Naive B cell (primary cell): ENCODE measurements around the gene SYNGR3. TPM values are rescaled to one million over a fixed set of nuclear protein-coding genes. Genes with fewer than 3 reads are reported as not detected.
"Not testable (repeated sequence)": the region's sequence is repeated elsewhere in the genome, so short reads cannot be mapped to it uniquely, and the experiment has no call there.

Source experiments
- ATAC-seq, 2 donors: fragments of 150-1000 bp; cut with Tn5 transposase; 2 replicates each; pipeline ENCODE4 v1.10.0; 2021; ENCODE audit warnings: low read depth in 2 of 2, mild to moderate bottlenecking in 2 of 2, moderate library complexity in 2 of 2
- DNase-seq: peaks from one replicate; pipeline ENCODE4 v3.0.0; 2022
- H3K27ac Mint-ChIP-seq, 6 donors: one replicate each; pipeline ENCODE4 v1.8.0; 2020 to 2022; ENCODE audit warnings: mild to moderate bottlenecking in 6 of 6, mixed read lengths in 6 of 6, moderate library complexity in 5 of 6, inconsistent platforms in 2 of 6
- H3K27me3 Mint-ChIP-seq, 3 donors: one replicate each; pipeline ENCODE4 v1.8.0; 2021 to 2022; ENCODE audit warnings: mixed read lengths in 3 of 3, mild to moderate bottlenecking in 1 of 3
- H3K36me3 Mint-ChIP-seq, 2 donors: one replicate each; pipeline ENCODE4 v1.8.0; 2020 to 2022; ENCODE audit warnings: mixed read lengths in 2 of 2, inconsistent platforms in 1 of 2, mild to moderate bottlenecking in 1 of 2
- H3K4me1 Mint-ChIP-seq, 3 donors: one replicate each; pipeline ENCODE4 v1.8.0; 2020 to 2022; ENCODE audit warnings: mixed read lengths in 3 of 3, inconsistent platforms in 1 of 3, mild to moderate bottlenecking in 1 of 3, moderate library complexity in 1 of 3
- H3K4me3 Mint-ChIP-seq, 8 donors: one replicate each; pipeline ENCODE4 v1.8.0; 2020 to 2022; ENCODE audit warnings: mild to moderate bottlenecking in 8 of 8, mixed read lengths in 8 of 8, moderate library complexity in 8 of 8, inconsistent platforms in 2 of 8
- H3K9me3 Mint-ChIP-seq, 7 donors: one replicate each; pipeline ENCODE4 v1.8.0; 2020 to 2022; ENCODE audit warnings: mixed read lengths in 7 of 7, mild to moderate bottlenecking in 5 of 7, inconsistent platforms in 2 of 7, moderate library complexity in 1 of 7
- polyA plus RNA-seq, 6 donors: library from polyadenylated mRNA; unstranded; fragments of 300-500 nt; fragmentation: Illumina TruSeq; gene quantifications; one replicate each; pipeline ENCODE4 v1.2.3, GENCODE V29; 2021; ENCODE audit warnings: low read depth in 6 of 6

SYNGR3 gene
- polyA plus RNA-seq, 6 donors from 2014 or later = 1.5 to 4.1 (median 2.8) TPM; not detected in 1

DNA sequence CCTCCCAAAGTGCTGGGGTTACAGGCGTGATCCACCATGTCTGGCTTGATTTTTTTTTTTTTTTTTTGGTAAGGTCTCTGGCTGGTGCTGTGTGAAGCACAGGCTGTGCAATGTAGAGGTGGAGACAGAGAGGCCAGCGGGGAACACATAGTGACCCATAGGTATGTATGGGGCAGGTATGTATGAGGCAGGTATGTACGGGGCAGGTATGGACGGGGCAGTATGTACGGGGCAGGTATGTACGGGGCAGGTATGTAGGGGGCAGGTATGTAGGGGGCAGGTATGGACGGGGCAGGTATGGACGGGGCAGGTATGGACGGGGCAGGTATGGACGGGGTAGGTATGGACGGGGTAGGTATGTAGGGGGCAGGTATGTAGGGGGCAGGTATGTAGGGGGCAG lies 40.3 kb upstream of the SYNGR3 start:
- H3K4me3 Mint-ChIP-seq = peak overlapping the region in 1 of 8 donors; percentile 33
- H3K9me3 Mint-ChIP-seq = no peaks in the 10 kb centered on the region
- no peaks in the 10 kb centered on the region for H3K36me3 Mint-ChIP-seq
- ATAC-seq (no peak), DNase-seq (no peak)
- peaks cover 0 to 12% (median 0%) of the 10 kb centered on the region in 3 donors for H3K27me3 Mint-ChIP-seq
- no peak overlapping the region for H3K27ac Mint-ChIP-seq
- H3K4me1 Mint-ChIP-seq = peaks cover 0 to 1% (median 0%) of the 10 kb centered on the region in 3 donors

DNA sequence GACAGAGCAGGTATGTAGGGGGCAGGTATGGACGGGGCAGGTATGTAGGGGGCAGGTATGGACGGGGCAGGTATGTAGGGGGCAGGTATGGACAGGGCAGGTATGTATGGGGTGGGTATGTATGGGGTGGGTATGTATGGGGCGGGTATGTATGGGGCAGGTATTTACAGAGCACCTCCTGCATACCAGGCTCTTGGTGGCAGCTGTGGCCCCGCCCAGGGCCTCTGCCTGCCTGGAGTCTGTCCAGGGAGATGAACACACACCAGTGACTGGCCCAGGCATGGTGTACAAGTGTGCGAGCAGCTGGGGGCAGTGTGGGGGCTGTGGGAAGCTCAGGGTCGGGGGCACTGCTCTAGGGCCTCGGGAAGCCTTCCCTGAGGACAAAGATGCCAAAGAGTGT lies 39.7 kb upstream of the SYNGR3 start:
- ATAC-seq (no peak), DNase-seq (no peak)
- no peaks in the 10 kb centered on the region for H3K4me1 Mint-ChIP-seq
- no peak overlapping the region for H3K4me3 Mint-ChIP-seq
- no peaks in the 10 kb centered on the region for H3K36me3 Mint-ChIP-seq
- H3K27ac Mint-ChIP-seq = no peak overlapping the region
- H3K27me3 Mint-ChIP-seq = peaks cover 0 to 12% (median 0%) of the 10 kb centered on the region in 3 donors
- no peaks in the 10 kb centered on the region for H3K9me3 Mint-ChIP-seq

DNA sequence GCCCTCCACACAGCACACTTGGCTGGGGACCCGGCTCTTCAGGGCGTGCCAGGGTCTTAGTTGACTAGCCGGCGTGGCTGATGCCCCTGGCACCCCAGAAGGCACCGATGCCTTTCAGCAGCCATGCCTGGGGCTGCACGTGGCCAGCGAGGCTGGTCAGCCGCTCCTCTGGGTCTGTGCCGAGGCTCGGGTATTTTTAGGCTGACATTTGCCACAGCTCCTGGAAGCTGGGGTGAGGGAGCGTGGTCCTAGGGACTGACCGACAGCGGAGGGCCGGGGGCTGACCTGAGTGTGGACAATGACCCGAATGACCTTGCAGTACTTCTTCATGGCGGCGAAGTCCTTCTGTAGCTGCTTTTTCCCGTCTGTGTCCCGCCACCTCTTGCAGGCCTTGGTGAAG lies 39.2 kb upstream of the SYNGR3 start:
- DNase-seq (no peak), ATAC-seq (no peak)
- no peak overlapping the region for H3K4me3 Mint-ChIP-seq
- H3K36me3 Mint-ChIP-seq = no peaks in the 10 kb centered on the region
- H3K9me3 Mint-ChIP-seq = no peaks in the 10 kb centered on the region
- H3K4me1 Mint-ChIP-seq = no peaks in the 10 kb centered on the region
- peaks cover 0 to 12% (median 0%) of the 10 kb centered on the region in 3 donors for H3K27me3 Mint-ChIP-seq
- H3K27ac Mint-ChIP-seq = peak overlapping the region in 1 of 6 donors; percentile 33

DNA sequence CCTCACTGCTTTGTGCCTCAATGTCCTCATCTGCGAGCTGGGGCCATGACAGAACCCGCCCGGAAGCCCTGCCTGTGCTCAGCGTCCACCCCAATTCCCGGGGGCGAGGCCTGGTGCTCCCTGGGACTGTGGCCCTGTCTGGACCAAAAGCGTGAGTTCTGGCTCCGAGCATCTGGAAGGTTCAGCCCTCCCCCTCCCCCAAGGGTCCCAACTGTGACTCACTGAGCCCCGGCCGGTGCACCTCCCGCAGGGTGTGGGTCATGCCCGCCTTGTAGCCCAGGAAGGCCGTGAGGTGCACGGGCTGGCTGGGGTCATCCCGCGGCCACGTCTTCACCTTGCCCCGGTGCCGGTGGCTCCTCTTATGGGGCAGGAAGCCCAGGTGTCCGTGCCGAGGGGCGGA lies 36.0 kb upstream of the SYNGR3 start:
- peaks cover 0 to 16% (median 0%) of the 10 kb centered on the region in 3 donors for H3K27me3 Mint-ChIP-seq
- ATAC-seq = no peak
- peaks cover 0 to 2% (median 0%) of the 10 kb centered on the region in 3 donors for H3K4me1 Mint-ChIP-seq
- no peak overlapping the region for H3K4me3 Mint-ChIP-seq
- no peak for DNase-seq
- H3K27ac Mint-ChIP-seq = no peak overlapping the region
- H3K36me3 Mint-ChIP-seq = no peaks in the 10 kb centered on the region
- no peaks in the 10 kb centered on the region for H3K9me3 Mint-ChIP-seq

DNA sequence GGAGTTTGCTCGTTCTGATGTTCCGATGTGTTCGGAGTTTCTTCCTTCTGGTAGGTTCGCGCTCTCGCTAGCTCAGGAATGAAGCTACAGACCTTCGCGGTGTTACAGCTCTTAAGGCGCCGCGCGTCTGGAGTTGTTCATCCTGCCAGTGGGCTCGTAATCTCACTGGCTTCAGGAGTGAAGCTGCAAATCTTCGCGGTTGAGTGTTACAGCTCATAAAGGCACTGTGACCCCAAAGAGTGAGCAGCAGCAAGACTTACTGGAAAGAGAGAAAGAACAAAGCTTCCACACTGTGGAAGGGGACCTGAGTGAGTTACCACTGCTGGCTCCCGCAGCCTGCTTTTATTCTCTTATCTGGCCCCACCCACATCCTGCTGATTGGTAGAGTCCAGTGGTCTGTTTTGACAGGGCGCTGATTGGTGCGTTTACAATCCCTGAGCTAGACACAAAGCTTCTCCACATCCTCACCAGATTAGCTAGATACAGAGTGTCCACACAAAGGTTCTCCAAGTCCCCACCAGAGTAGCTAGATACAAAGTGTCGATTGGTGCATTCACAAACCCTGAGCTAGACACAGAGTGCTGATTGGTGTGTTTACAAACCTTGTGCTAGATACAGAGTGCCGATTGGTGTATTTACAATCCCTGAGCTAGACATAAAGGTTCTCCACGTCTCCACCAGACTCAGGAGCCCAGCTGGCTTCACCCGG lies 32.2 kb upstream of the SYNGR3 start:
- not testable (repeated sequence) for DNase-seq, H3K9me3 Mint-ChIP-seq, H3K36me3 Mint-ChIP-seq, ATAC-seq, H3K27ac Mint-ChIP-seq, H3K27me3 Mint-ChIP-seq
- Mint-ChIP-seq H3K4me3 (peak overlapping the region in 1 of 8 donors; percentile 12), H3K4me1 (peaks cover 16 to 22% (median 17%) of the 10 kb centered on the region in 3 donors)

DNA sequence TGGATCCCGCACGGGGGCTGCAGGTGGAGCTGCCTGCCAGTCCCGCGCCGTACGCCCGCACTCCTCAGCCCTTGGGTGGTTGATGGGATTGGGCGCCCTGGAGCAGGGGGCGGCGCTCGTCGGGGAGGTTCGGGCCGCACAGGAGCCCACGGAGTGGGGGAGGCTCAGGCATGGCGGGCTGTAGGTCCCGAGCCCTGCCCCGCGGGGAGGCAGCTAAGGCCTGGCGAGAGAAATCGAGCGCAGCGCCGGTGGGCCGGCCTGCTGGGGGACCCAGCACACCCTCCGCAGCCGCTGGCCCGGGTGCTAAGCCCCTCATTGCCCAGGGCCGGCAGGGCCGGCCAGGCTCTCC lies 31.7 kb upstream of the SYNGR3 start:
- not testable (repeated sequence) for H3K27ac Mint-ChIP-seq, H3K27me3 Mint-ChIP-seq, ATAC-seq, DNase-seq, H3K36me3 Mint-ChIP-seq, H3K9me3 Mint-ChIP-seq
- H3K4me3 Mint-ChIP-seq = peak overlapping the region in 1 of 8 donors; percentile 12
- peaks cover 16 to 25% (median 21%) of the 10 kb centered on the region in 3 donors for H3K4me1 Mint-ChIP-seq

DNA sequence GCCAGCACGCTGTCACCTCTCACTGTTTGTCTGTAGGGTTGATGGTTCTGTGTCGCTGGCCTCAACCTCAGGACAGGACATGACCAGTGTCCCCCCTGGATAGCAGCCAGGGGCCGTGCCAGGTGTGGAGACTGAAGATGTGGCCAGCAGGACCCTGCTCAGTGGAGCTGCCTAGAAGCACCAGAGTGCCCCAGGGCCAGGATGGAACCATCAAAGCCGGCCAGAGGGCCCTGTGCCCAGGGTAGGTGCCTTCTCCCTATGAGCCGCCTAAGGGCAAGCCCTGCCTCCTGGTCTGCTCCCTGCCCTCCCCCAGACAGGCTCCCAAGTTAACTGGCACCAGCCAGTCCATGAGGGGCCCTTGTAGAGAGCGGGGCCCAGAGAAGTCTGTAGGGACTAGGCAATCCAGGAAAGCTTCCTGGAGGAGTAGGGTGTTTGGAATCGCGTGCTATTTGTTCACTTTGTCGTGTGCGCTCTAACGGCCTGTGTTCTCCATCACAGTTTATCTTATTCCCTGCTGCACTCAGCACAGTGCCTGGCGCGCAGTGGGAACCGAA lies 31.0 kb upstream of the SYNGR3 start:
- peak; percentile 4 to 19 for ATAC-seq
- H3K27ac Mint-ChIP-seq = peak overlapping the region in 2 of 6 donors; percentile 86 to 98

DNA sequence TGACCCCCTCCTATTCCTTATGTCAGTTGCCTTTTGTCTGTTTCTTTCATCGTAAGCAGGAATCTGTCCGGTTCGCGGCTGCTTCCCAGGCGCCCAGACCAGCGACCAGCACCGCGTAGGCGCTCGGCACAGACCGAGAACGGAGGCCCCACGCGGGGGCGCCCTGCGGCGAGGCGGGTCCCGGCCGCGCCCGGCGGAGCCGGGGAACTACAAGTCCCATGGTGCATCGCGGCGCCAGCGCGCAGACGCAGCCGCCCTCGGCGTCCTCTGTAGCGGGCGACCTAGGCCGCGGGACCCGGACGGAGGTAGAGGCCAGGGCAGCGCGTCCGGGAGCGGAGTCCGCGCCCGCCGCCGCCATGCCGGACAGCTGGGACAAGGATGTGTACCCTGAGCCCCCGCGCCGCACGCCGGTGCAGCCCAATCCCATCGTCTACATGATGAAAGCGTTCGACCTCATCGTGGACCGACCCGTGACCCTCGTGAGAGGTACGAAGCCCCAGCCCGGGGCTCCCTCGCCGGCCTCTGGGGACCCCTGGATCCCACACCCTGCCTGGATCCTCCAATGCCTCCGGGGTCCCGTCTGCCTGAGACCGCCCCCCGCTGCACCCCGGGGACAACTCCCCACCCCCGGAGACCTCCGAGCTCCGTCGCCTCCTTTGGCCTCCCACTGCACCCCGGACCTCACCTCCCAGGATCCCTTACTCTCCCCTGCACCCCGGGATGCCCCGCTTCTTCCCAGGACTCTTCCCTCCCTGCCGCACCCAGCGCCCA lies 30.3 kb upstream of the SYNGR3 start, which contains the start of gene NDUFB10:
TSS of gene NDUFB10 (plus strand) at position 270 of the 771 bp plus-strand sequence. CDS start at position 357, 87 bp downstream.
- ATAC-seq (peak; percentile 89 to 94), DNase-seq (peak; percentile 91)
- H3K27me3 Mint-ChIP-seq = peaks cover 0 to 4% (median 0%) of the 10 kb centered on the region in 3 donors
- peaks cover 25 to 37% (median 34%) of the 10 kb centered on the region in 3 donors for H3K4me1 Mint-ChIP-seq
- H3K27ac Mint-ChIP-seq = peak within 1 kb of the TSS; percentile 72 to 98 (median 88)
- peak within 1 kb of the TSS; percentile 86 to 96 (median 90) for H3K4me3 Mint-ChIP-seq
- peaks cover 5 to 8% of the 10 kb centered on the region in 2 donors for H3K36me3 Mint-ChIP-seq
- peaks cover 0 to 2% (median 0%) of the 10 kb centered on the region in 7 donors for H3K9me3 Mint-ChIP-seq

More for the DNA sequence above, 31.0 kb upstream of the SYNGR3 start:
- no peak for DNase-seq
- peaks cover 3 to 6% of the 10 kb centered on the region in 2 donors for H3K36me3 Mint-ChIP-seq
- peaks cover 21 to 32% (median 27%) of the 10 kb centered on the region in 3 donors for H3K4me1 Mint-ChIP-seq
- peaks cover 0 to 4% (median 0%) of the 10 kb centered on the region in 3 donors for H3K27me3 Mint-ChIP-seq
- peak overlapping the region; percentile 9 to 96 (median 88) for H3K4me3 Mint-ChIP-seq
- H3K9me3 Mint-ChIP-seq = peaks cover 0 to 2% (median 0%) of the 10 kb centered on the region in 7 donors

DNA sequence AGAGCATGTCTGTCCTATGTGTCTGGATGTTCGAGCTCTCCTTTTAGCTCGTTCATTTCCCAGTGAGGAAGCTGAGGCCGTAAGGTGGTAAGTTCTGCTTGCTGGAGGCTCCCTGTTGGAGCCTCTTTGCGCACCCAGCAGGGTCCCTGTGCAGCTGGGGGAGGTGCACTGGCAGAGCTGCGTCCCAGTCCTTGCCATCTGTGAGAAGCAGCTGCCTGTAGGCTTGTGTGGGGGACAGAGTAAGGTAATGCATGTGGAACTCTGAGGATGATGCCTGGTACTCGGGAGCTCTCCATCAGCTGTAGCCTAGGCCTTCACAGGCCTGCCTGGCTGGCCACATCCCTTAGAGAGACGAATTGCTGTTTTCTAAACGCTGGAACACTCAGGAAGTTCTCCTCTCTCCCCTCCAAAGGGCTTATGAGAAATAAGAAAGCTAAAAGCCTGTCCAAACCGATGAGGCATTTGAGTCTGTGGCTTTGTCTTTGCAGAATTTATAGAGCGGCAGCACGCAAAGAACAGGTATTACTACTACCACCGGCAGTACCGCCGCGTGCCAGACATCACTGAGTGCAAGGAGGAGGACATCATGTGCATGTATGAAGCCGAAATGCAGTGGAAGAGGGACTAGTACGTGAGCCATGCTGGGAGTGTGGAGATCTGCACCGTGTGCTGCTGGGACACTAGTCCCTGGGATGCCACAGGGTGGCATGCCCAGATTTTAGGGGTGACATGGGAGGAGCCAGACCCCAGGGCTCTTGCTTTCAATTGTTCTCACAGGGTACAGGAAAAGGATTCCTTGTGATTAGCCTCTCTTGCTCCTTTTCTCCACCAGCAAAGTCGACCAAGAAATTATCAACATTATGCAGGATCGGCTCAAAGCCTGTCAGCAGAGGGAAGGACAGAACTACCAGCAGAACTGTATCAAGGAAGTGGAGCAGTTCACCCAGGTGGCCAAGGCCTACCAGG lies 28.8 kb upstream of the SYNGR3 start:
- no peak for DNase-seq

DNA sequence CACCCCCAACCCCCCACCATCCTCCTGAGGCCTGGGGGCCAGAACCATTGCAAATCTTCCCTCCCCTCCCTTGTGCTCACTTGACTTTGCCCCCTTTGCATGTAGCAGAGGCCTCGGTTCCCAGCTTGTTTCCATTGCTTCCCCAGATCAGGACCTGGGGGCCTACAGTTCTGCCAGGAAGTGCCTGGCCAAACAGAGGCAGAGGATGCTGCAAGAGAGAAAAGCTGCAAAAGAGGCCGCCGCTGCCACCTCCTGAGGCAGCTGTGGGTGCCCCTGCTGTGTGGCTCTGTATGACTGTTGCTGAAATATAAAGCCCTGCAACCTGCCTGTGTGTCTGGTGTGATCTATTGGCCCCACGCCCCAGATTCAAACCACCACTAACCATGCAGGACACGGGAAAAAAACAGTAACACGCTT lies 28.1 kb upstream of the SYNGR3 start:
- Mint-ChIP-seq H3K9me3 (peaks cover 0 to 2% (median 0%) of the 10 kb centered on the region in 7 donors), H3K27ac (peak overlapping the region in 1 of 6 donors; percentile 98), H3K4me3 (peak overlapping the region in 7 of 8 donors; percentile 8 to 96 (median 64)), H3K4me1 (peaks cover 29 to 47% (median 47%) of the 10 kb centered on the region in 3 donors), H3K36me3 (peaks cover 5 to 8% of the 10 kb centered on the region in 2 donors), H3K27me3 (peaks cover 0 to 2% (median 0%) of the 10 kb centered on the region in 3 donors)
- ATAC-seq (no peak), DNase-seq (no peak)

More for the DNA sequence above, 28.8 kb upstream of the SYNGR3 start:
- peaks cover 5 to 8% of the 10 kb centered on the region in 2 donors for H3K36me3 Mint-ChIP-seq
- H3K9me3 Mint-ChIP-seq = peaks cover 0 to 2% (median 0%) of the 10 kb centered on the region in 7 donors
- H3K27me3 Mint-ChIP-seq = peaks cover 0 to 4% (median 0%) of the 10 kb centered on the region in 3 donors
- ATAC-seq = no peak
- peaks cover 29 to 47% (median 46%) of the 10 kb centered on the region in 3 donors for H3K4me1 Mint-ChIP-seq
- peak overlapping the region; percentile 86 to 96 (median 90) for H3K4me3 Mint-ChIP-seq
- H3K27ac Mint-ChIP-seq = peak overlapping the region in 5 of 6 donors; percentile 71 to 98 (median 89)

DNA sequence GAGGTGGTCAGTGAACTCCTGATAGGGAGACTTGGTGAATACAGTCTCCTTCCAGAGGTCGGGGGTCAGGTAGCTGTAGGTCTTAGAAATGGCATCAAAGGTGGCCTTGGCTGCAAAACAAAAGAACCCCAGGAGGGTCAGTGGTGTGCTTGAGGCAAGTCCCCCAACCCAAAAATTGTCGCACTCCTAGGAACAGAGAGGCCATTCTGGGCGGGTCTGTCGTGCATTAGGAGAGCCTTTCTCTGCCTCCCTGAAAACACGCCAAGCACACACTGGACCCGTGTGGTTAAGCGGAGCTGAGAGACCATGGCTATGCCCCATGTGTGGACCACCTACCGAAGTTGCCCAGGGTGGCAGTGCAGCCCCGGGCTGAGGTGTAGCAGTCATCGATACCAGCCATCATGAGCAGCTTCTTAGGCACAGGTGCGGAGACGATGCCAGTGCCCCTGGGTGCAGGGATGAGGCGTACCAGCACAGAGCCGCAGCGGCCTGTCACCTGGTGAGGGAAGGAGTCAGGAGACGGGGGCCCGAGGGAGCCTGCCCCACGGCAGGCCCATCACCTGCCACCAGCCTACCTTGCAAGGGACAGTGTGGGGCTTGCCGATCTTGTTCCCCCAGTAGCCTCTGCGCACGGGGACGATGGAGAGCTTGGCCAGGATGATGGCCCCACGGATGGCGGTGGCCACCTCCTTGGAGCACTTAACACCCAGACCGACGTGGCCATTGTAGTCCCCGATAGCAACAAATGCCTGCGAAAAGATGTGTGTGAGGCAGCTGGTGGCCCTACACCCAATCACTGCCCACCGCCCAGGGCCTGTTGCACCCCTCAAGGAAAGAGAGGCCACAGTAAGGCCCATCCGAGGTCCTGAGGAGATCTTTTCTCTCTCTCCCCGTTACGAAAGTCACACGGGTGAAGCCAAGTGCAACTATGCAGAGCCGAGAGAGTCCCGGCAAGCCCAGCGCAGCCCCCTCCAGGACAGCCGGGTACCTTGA lies 27.3 kb upstream of the SYNGR3 start:
- not testable (repeated sequence) for H3K27me3 Mint-ChIP-seq, DNase-seq, H3K9me3 Mint-ChIP-seq, H3K36me3 Mint-ChIP-seq, ATAC-seq
- Mint-ChIP-seq H3K4me3 (peak overlapping the region; percentile 24 to 96 (median 94)), H3K4me1 (peaks cover 29 to 47% (median 45%) of the 10 kb centered on the region in 3 donors), H3K27ac (peak overlapping the region in 4 of 6 donors; percentile 37 to 98 (median 76))
